GM12878 (cell line): ENCODE data around the gene PSMB4. TPM values are rescaled to one million over a fixed set of nuclear protein-coding genes. Genes with fewer than 3 reads are reported as not detected.
"Not testable (repeated sequence)": the region's sequence is repeated elsewhere in the genome, so short reads cannot be mapped to it uniquely, and the experiment has no call there.

Experiments
- ATAC-seq: fragments of 200-7000 bp; cut with Tn5 transposase; 3 replicates; pipeline ENCODE4 v1.9.1; 2020; ENCODE audit warnings: mild to moderate bottlenecking, moderate library complexity
- BruUV-seq: library from RNA; stranded (reverse); fragments of 400-500 nt; replicated peaks from 2 replicates; lab custom pipeline; 2021; lab: Mats Ljungman, UMichigan
- CTCF ChIA-PET: fragments of 300-600 bp; sonication (Branson Sonifier 250); formaldehyde crosslinking; extraction: SDS; loops from one replicate; lab custom pipeline; 2021; ENCODE audit warnings: inconsistent platforms; lab: Yijun Ruan, JAX
- POLR2A ChIA-PET: fragments of 350-600 bp; formaldehyde crosslinking; extraction: SDS; loops from one replicate; lab custom pipeline; 2021; ENCODE audit warnings: inconsistent platforms; lab: Charles Lee
- RAD21 ChIA-PET: fragments of 300-600 bp; sonication (Branson Sonifier 250); formaldehyde crosslinking; loops from one replicate; lab custom pipeline; 2023; ENCODE audit warnings: antibody characterized with exemption; ENCODE audit not compliant: unreplicated experiment; lab: Charles Lee
- SMC1A ChIA-PET: fragments of 300-600 bp; sonication (Branson Sonifier 250); formaldehyde crosslinking; loops from one replicate; lab custom pipeline; 2023; ENCODE audit not compliant: unreplicated experiment, uncharacterized antibody; lab: Charles Lee
- DNase-seq: peaks from one replicate; pipeline ENCODE4 v3.0.0-alpha.2; 2011; ENCODE audit warnings: low read depth, low spot score
- FAIRE-seq: peaks from 3 replicates; lab custom pipeline; 2011; peaks lifted over from hg19 to GRCh38; lab: Jason Lieb, UNC
- H2AFZ ChIP-seq: 2 replicates; pipeline ENCODE4 v1.6.0; 2011; ENCODE audit warnings: low read depth, low read length, control low read depth; ENCODE audit not compliant: control insufficient read depth
- H3K27ac ChIP-seq: 2 replicates; pipeline ENCODE4 v1.5.1; 2011; ENCODE audit warnings: control low read depth; ENCODE audit not compliant: control insufficient read depth, insufficient read depth
- H3K27me3 ChIP-seq, 2 experiments: replicated peaks in 1 of 2; 2 replicates each; pipeline versions ENCODE4 v1.6.0 to v1.6.1; 2011; ENCODE audit warnings: low read length in 1 of 2; ENCODE audit not compliant: control insufficient read depth in 2 of 2, insufficient read depth in 2 of 2
- H3K36me3 ChIP-seq, 2 experiments: 2 replicates each; pipeline ENCODE4 v1.5.1; 2011; ENCODE audit warnings: low read length in 1 of 2; ENCODE audit not compliant: control insufficient read depth in 2 of 2, insufficient read depth in 2 of 2
- H3K4me1 ChIP-seq: 2 replicates; pipeline ENCODE4 v1.6.1; 2011; ENCODE audit warnings: mild to moderate bottlenecking, low read length, moderate library complexity, mixed read lengths; ENCODE audit not compliant: control insufficient read depth, insufficient read depth
- H3K4me2 ChIP-seq: 2 replicates; pipeline ENCODE4 v1.6.0; 2011; ENCODE audit warnings: control low read depth; ENCODE audit not compliant: control insufficient read depth, insufficient read depth
- H3K4me3 ChIP-seq: fragments of 200-600 bp; sonication (generic); 2 replicates; pipeline ENCODE4 v1.5.1; 2016
- H3K79me2 ChIP-seq: 2 replicates; pipeline ENCODE4 v1.6.0; 2011; ENCODE audit warnings: low read length; ENCODE audit not compliant: control insufficient read depth, insufficient read depth
- H3K9ac ChIP-seq: 2 replicates; pipeline ENCODE4 v1.8.0; 2011; ENCODE audit warnings: low read length, control low read depth, mixed read lengths; ENCODE audit not compliant: control insufficient read depth, insufficient read depth
- H3K9me3 ChIP-seq: replicated peaks from 3 replicates; pipeline ENCODE4 v1.5.1; 2011; ENCODE audit warnings: mild to moderate bottlenecking, low read length; ENCODE audit not compliant: control insufficient read depth, insufficient read depth
- H4K20me1 ChIP-seq: 2 replicates; pipeline ENCODE4 v1.6.0; 2011; ENCODE audit not compliant: control insufficient read depth, insufficient read depth
- CBX3 ChIP-seq: fragments of 200-600 bp; sonication (generic); IDR thresholded peaks from 2 replicates; pipeline ENCODE4 v1.6.1; 2016; ENCODE audit warnings: low read depth, borderline replicate concordance
- CHD1 ChIP-seq: IDR thresholded peaks from 2 replicates; pipeline ENCODE4 v1.6.1; 2012; ENCODE audit warnings: low read depth, low read length, improper control_type of control experiment
- CHD4 ChIP-seq: fragments of 200-600 bp; sonication (generic); IDR thresholded peaks from 2 replicates; pipeline ENCODE4 v1.6.1; 2016; ENCODE audit warnings: mild to moderate bottlenecking
- ESRRA ChIP-seq: IDR thresholded peaks from 2 replicates; pipeline ENCODE4 v1.6.1; 2012; ENCODE audit warnings: mild to moderate bottlenecking, low read length, improper control_type of control experiment
- ETV6 ChIP-seq, 2 experiments: fragments of 450-650 bp in 1 of 2; IDR thresholded peaks in 1 of 2; conservative IDR thresholded peaks in 1 of 2; 2 replicates each; pipeline ENCODE4 v1.6.1; 2014; ENCODE audit warnings: antibody characterized with exemption in 1 of 2, borderline replicate concordance in 1 of 2, low read depth in 1 of 2, mild to moderate bottlenecking in 1 of 2, moderate library complexity in 1 of 2
- HDGF ChIP-seq: fragments of 450-650 bp; IDR thresholded peaks from 2 replicates; pipeline ENCODE4 v1.6.1; 2016; ENCODE audit warnings: antibody characterized with exemption
- JUND ChIP-seq: IDR thresholded peaks from 2 replicates; pipeline ENCODE4 v1.6.1; 2012; ENCODE audit warnings: low read depth, mild to moderate bottlenecking, low read length, improper control_type of control experiment, moderate library complexity
- KLF5 ChIP-seq: fragments of 450-650 bp; IDR thresholded peaks from 2 replicates; pipeline ENCODE4 v1.6.1; 2014; ENCODE audit warnings: mild to moderate bottlenecking; ENCODE audit not compliant: partially characterized antibody
- MTA2 ChIP-seq: fragments of 450-650 bp; IDR thresholded peaks from 2 replicates; pipeline ENCODE4 v1.6.1; 2016; ENCODE audit warnings: low read depth, mild to moderate bottlenecking, moderate library complexity
- NR2C2 ChIP-seq: IDR thresholded peaks from 2 replicates; pipeline ENCODE4 v1.6.1; 2011; ENCODE audit warnings: borderline replicate concordance, low read depth; ENCODE audit not compliant: control insufficient read depth, insufficient read length
- NRF1 ChIP-seq: conservative IDR thresholded peaks from 2 replicates; pipeline ENCODE4 v1.6.1; 2011; ENCODE audit warnings: mild to moderate bottlenecking, low read depth, low read length, improper control_type of control experiment
- RB1 ChIP-seq: fragments of 450-650 bp; formaldehyde crosslinking; IDR thresholded peaks from 2 replicates; pipeline ENCODE4 v1.6.1; 2017; ENCODE audit warnings: mild to moderate bottlenecking, borderline replicate concordance
- RELA ChIP-seq: fragments of 450-650 bp; IDR thresholded peaks from 2 replicates; pipeline ENCODE4 v1.8.0; 2014; ENCODE audit warnings: borderline replicate concordance; ENCODE audit not compliant: partially characterized antibody
- SIX5 ChIP-seq: IDR thresholded peaks from 2 replicates; pipeline ENCODE4 v1.6.1; 2011; ENCODE audit warnings: mild to moderate bottlenecking, low read depth, low read length, moderate library complexity; ENCODE audit not compliant: severe bottlenecking
- STAT1 ChIP-seq: fragments of 450-650 bp; conservative IDR thresholded peaks from 2 replicates; pipeline ENCODE4 v1.6.1; 2014; ENCODE audit warnings: antibody characterized with exemption, mild to moderate bottlenecking
- TCF12 ChIP-seq: IDR thresholded peaks from 2 replicates; pipeline ENCODE4 v1.6.1; 2011; ENCODE audit warnings: low read depth, mild to moderate bottlenecking, low read length
- TCF3 ChIP-seq: IDR thresholded peaks from 2 replicates; pipeline ENCODE4 v1.6.1; 2012; ENCODE audit warnings: low read depth, mild to moderate bottlenecking, low read length, borderline replicate concordance; ENCODE audit not compliant: insufficient read depth
- WGBS: methylation state at CpG from one replicate; pipeline ENCODE4 v1.1.6; 2016; ENCODE audit warnings: low lambda C conversion rate; ENCODE audit not compliant: insufficient replicate concordance, insufficient coverage; ENCODE audit errors: missing lambda C conversion rate; 5-methylcytosine and 5-hydroxymethylcytosine counted together
- in situ Hi-C: fragments of 300-500 bp; cut with MboI; formaldehyde crosslinking; loops from 9 replicates; pipeline ENCODE4 v1.14.3; 2018; ENCODE audit warnings: mixed read lengths
- intact Hi-C: fragments of 100-400 bp; cut with micrococcal nuclease; formaldehyde crosslinking; loops from one replicate; pipeline ENCODE4 v1.14.2; 2022; ENCODE audit not compliant: unreplicated experiment
- polyA plus RNA-seq, 11 experiments: library from polyadenylated mRNA; depleted of rRNA in 4 of 11; unstranded in 6 of 11; stranded (reverse) in 5 of 11; fragments of >200 nt; fragmentation: Nextera tagmentation in 4 of 11; fragmentation: Illumina TruSeq in 1 of 11; extraction: Ambion mirVana in 4 of 11; extraction: Trizol in 1 of 11; gene quantifications; 1 replicate in 1 of 11; 2 replicates in 10 of 11; pipeline versions ENCODE4 v1.2.1 to v1.2.3, GENCODE V29; 2011 to 2016; ENCODE audit warnings: inconsistent platforms in 2 of 11, missing spikeins in 2 of 11, low read depth in 1 of 11
- total RNA-seq, 4 experiments: library from RNA; depleted of rRNA in 3 of 4; stranded (reverse); fragments of >200 nt in 3 of 4; fragmentation: Illumina TruSeq in 1 of 4; extraction: Trizol in 1 of 4; gene quantifications; 2 replicates each; pipeline versions ENCODE4 v1.2.1 to v1.2.3, GENCODE V29; 2013 to 2021
- TF ChIP-seq, protein P1 (sequence below): fragments of 450-650 bp; IDR thresholded peaks from 2 replicates; pipeline ENCODE4 v1.6.1; 2018; ENCODE audit warnings: mild to moderate bottlenecking, low read depth, moderate library complexity; ENCODE audit not compliant: partially characterized antibody

Gene PSMB4
- total and polyA plus RNA-seq, 10 of the 15 experiments (the other 5 are each of a cell fraction or from before 2014, with no cell fraction given): 278 to 610 (median 421) TPM

DNA sequence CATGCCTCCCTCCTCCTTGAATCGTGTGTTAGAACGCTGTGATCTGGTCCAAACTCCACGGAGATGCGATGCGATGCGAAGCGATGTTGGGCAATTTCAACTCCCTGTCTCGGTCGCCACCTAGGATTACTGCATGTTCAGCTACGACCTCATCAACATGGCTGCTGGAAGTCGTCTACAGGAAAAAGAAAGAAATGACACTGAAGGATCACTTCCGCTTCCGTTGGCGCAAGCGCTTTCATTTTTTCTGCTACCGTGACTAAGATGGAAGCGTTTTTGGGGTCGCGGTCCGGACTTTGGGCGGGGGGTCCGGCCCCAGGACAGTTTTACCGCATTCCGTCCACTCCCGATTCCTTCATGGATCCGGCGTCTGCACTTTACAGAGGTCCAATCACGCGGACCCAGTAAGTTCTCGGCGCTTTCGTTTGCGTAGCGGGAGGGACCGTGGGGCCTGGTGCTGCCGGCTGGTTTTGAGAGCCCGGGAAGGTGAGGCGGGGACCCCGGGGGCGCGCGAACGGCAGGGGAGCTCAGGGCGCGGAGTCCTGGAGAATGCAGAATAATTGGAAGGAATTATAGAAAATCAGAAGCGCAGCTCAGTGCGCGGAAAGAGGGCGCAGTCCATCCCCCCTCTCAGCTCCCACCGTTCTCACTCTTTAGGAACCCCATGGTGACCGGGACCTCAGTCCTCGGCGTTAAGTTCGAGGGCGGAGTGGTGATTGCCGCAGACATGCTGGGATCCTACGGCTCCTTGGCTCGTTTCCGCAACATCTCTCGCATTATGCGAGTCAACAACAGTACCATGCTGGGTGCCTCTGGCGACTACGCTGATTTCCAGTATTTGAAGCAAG, at the start of gene PSMB4 (continued):
- TF ChIP-seq HDGF (no peak; the same call in 1 of the 2 replicates), TCF3 (no peak), CBX3 (no peak), NRF1 (no peak), ETV6 (conservative IDR thresholded peaks at IDR 0.05 in 1 of 2, IDR thresholded peaks at IDR 0.05 in 1 of 2; ENCODE audit: borderline replicate concordance in 1 of 2, low read depth in 1 of 2) (peak in 1 of 2 experiments; percentile 71; a peak in 2 of 4 replicates), CHD1 (no peak), ESRRA (no peak), CHD4 (no peak), MTA2 (no peak), RB1 (no peak), KLF5 (peak; percentile 38), SIX5 (peak; percentile 92), RELA (peak; percentile 80), JUND (no peak), TCF12 (peak; percentile 37; the same call in 1 of the 2 replicates), NR2C2 (no peak), STAT1 (no peak)
- TF ChIP-seq, protein P1, sequence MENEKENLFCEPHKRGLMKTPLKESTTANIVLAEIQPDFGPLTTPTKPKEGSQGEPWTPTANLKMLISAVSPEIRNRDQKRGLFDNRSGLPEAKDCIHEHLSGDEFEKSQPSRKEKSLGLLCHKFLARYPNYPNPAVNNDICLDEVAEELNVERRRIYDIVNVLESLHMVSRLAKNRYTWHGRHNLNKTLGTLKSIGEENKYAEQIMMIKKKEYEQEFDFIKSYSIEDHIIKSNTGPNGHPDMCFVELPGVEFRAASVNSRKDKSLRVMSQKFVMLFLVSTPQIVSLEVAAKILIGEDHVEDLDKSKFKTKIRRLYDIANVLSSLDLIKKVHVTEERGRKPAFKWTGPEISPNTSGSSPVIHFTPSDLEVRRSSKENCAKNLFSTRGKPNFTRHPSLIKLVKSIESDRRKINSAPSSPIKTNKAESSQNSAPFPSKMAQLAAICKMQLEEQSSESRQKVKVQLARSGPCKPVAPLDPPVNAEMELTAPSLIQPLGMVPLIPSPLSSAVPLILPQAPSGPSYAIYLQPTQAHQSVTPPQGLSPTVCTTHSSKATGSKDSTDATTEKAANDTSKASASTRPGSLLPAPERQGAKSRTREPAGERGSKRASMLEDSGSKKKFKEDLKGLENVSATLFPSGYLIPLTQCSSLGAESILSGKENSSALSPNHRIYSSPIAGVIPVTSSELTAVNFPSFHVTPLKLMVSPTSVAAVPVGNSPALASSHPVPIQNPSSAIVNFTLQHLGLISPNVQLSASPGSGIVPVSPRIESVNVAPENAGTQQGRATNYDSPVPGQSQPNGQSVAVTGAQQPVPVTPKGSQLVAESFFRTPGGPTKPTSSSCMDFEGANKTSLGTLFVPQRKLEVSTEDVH: peak; percentile 83

DNA sequence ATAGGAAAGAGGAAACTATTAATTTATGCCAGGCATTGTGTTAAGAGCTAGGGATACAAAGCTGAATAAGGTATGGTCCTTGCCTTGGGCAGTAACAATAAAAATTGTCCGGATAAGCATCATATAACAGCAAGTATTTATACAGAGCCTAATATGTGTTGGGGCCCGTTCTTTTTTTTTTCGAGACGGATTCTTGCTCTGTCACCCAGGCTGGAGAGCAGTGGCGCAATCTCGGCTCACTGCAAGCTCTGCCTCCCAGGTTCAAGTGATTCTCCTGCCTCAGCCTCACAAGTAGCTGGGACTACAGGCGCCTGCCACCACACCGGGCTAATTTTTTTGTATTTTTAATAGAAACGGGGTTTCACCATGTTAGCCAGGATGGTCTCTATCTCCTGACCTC, 49.0 kb upstream of the PSMB4 start:
- H3K79me2 ChIP-seq: peaks cover 12% of the 10 kb centered on the region
- BruUV-seq, H3K4me2 ChIP-seq, FAIRE-seq, H3K9me3 ChIP-seq, H3K36me3 ChIP-seq, H3K27me3 ChIP-seq, in situ Hi-C loops, DNase-seq, H2AFZ ChIP-seq, H4K20me1 ChIP-seq, ATAC-seq, H3K4me3 ChIP-seq, intact Hi-C loops, H3K4me1 ChIP-seq, H3K27ac ChIP-seq, H3K9ac ChIP-seq: not testable (repeated sequence)
- RAD21 ChIA-PET: interaction anchor here (1.2 kb wide), 1 partner anchor 49 kb away, joined by 3 read pairs; the partner anchor contains the start of gene PSMB4
- 94% methylated on average over 9 of the region's 9 CpGs for WGBS
- CTCF ChIA-PET: interaction anchor here (1.3 to 2.9 kb wide), 3 partner anchors 9 to 49 kb away, joined by 8 to 26 read pairs (median 11); partner anchors contain the start of gene PSMB4
- SMC1A ChIA-PET: interaction anchor here (1.1 to 1.9 kb wide), 3 partner anchors 9 to 48 kb away, joined by 3 to 7 read pairs (median 6); partner anchors contain the start of gene PSMB4
- POLR2A ChIA-PET: interaction anchor here (1.3 to 4.1 kb wide), 2 partner anchors 9 to 24 kb away, joined by 4 to 22 read pairs; partner anchors contain the start of gene PI4KB
